Astrocyte of the spinal cord (primary cell): ENCODE measurements around the gene PIGC.

Experiments used
- DNase-seq: peaks from one replicate; pipeline ENCODE4 v3.0.0; 2011; ENCODE audit warnings: low read depth, low spot score
- H3K4me3 ChIP-seq: 2 replicates; pipeline ENCODE4 v1.5.1; 2011; ENCODE audit warnings: low read depth, mild to moderate bottlenecking, low read length, moderate library complexity
- in situ Hi-C: cut with HindIII; loops from 2 replicates; pipeline ENCODE4 v1.10.0; 2017; ENCODE audit warnings: low sequenced_read_pairs
- TF ChIP-seq, protein P1 (sequence below): IDR thresholded peaks from 2 replicates; pipeline ENCODE4 v1.5.1; 2012; ENCODE audit warnings: low read depth, mild to moderate bottlenecking, low read length, inconsistent platforms

The PIGC gene

DNA sequence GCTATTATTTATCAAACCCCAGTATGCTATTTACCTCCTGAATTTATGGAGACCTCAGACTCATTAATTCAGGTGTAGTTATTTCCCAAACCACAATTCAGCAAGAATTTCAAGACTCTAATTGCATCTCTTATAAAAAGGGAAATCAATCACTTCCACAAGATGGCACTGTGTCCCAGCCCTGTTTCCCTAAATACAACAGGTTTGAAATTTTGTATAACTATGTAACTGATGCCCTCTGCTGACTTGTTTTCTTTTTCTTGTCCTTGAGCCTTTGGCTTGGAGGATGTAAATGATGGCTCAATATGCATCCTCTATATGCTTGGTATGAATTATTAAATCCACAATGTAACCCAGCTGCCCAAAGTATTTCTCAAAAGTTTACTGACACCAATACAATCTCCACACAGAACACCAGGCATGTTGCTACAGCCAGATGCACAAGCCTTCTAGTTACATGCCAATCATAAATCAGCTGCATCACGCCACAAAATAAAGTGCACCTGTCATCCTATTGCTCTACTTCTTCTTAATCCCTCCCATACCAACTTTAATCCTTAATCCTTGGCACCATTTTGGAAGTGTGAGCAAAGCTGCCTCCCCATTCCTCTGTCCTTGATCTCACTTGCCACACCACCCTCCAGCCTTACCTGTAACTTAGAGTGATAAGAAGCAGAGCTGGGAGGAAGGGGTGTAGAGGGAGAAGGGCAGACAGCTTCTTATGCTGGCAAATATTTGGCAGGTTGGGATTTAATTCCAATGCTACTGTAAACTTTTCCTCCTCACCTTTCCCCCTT, 14.3 kb downstream of the PIGC start:
- TF ChIP-seq, protein P1, sequence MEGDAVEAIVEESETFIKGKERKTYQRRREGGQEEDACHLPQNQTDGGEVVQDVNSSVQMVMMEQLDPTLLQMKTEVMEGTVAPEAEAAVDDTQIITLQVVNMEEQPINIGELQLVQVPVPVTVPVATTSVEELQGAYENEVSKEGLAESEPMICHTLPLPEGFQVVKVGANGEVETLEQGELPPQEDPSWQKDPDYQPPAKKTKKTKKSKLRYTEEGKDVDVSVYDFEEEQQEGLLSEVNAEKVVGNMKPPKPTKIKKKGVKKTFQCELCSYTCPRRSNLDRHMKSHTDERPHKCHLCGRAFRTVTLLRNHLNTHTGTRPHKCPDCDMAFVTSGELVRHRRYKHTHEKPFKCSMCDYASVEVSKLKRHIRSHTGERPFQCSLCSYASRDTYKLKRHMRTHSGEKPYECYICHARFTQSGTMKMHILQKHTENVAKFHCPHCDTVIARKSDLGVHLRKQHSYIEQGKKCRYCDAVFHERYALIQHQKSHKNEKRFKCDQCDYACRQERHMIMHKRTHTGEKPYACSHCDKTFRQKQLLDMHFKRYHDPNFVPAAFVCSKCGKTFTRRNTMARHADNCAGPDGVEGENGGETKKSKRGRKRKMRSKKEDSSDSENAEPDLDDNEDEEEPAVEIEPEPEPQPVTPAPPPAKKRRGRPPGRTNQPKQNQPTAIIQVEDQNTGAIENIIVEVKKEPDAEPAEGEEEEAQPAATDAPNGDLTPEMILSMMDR, result peak; percentile 67
- in situ Hi-C loops, result no loop called here
- DNase-seq, result peak; percentile 79
- no peak overlapping the region for H3K4me3 ChIP-seq

DNA sequence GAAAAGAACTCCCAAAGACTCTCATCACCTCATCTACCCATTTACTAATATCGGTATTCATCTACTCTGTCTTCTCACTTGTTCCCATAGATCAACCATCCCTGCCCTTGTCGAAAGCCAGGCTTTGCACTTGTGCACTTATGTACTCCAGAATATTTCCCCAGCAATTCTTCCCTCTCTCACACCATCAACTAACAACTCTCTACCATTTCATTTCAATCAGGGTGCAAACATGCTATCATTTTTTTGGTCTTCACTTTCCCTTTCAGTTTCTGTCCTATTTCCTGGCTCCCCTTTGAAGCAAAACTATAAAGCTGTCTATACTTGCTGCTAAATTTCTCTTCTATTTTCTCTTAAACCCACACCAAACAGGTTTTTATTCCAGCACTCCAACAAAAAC, 16.7 kb downstream of the PIGC start:
- in situ Hi-C loops, result no loop called here
- TF ChIP-seq, protein P1, result no peak
- no peak overlapping the region for H3K4me3 ChIP-seq
- DNase-seq, result no peak

DNA sequence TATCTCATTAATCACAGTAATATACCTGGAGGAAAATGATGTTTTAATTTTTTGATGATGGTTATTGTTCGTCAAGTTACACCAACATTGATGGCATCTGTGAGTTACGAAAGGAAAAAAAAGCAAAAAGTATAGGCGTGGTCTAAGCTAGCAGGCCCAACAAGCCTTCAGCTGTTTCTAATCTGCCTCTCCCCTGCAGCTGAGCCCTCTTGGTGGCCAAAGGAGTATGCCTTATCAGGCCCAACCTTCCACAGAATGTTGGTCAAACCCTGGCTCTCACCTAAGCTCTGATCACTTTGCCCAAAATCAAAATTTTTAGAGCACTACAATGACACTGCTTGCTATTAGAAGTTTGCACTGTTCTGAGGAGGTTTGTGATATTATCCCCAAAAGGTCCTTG, 18.5 kb downstream of the PIGC start:
- in situ Hi-C loops, result no loop called here
- no peak for DNase-seq
- TF ChIP-seq, protein P1, result no peak
- no peak overlapping the region for H3K4me3 ChIP-seq

DNA sequence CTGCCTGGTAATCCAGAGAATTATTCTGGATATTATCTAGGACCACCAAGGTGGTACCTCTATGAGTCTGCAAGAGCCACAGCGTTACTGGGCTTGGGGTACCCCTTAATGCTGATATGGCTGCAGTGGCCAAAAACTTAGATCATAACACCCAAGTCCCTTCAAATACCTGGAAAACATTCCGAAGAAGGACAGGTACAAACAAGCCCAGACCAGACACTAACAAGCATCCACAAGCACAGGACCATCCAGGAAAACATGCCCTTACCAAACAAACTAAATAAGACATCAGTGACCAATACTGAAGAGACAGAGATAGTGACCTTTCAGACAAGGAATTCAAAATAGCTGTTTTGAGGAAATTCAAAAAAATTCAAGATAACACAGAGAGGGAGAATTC, 20.5 kb downstream of the PIGC start:
- TF ChIP-seq, protein P1, result no peak
- H3K4me3 ChIP-seq, result no peak overlapping the region
- in situ Hi-C loops, result no loop called here
- DNase-seq, result no peak

DNA sequence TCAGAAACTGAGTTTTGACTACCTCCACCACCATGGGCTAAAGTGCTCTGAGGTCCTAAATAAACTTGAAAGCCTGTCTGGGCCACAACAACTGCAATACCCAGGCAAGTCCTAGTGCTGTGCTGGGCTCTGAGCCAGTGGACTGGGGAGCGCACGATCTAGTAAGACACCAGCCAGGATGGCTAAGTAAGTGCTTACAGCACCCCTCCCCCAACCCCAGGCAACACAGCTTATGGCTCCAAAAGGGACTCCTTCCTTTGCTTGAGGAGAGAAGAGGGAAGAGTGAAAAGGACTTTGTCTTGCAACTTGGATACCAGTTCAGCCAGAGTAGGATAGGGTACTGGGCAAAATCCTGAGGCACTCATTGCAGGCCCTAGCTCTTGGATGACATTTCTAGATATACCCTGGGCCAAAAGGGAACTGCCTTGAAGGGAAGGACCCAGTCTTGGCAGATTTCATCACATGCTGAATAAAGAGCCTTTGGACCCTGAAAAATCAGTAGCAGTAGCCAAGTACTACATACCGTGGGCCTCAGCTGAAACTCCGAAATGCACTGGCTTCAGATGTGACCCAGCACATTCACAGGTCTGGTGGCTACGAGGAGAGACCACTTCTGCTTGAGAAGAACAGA, 21.8 kb downstream of the PIGC start:
- in situ Hi-C loops, result no loop called here
- no peak overlapping the region for H3K4me3 ChIP-seq
- TF ChIP-seq, protein P1, result no peak
- DNase-seq, result no peak

DNA sequence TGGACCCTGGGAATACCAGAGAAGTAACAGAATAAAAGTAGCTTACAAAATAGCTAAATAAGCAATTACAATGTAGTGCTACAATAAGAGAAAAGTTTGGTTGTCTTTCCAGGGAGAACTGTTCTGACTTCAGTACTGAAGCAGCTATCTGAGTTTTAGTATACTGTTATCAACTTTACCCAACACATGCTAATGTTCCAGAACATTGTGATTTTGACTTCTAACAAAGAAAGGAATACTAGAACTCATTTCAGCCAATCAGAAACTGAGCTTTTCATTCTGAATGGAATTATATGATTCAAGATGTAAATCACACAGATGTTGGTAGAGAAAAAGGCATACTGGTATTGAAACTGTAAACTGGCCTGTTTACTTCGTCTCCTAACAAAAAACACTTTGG, 23.5 kb downstream of the PIGC start, which contains the start of gene C1orf105:
TSS of gene C1orf105 (plus strand) at position 301 of the 400 bp plus-strand sequence. CDS start 201 bp downstream, outside the sequence.
- TF ChIP-seq, protein P1, result no peak
- in situ Hi-C loops, result no loop called here
- no peak within 1 kb of the TSS for H3K4me3 ChIP-seq
- DNase-seq, result no peak
